GM18868 (cell line): ENCODE data around the gene HDDC3.
"Not testable (repeated sequence)": the region's sequence is repeated elsewhere in the genome, so short reads cannot be mapped to it uniquely, and the experiment has no call there.

Source experiments
- ATAC-seq: cut with Tn5 transposase; IDR thresholded peaks from one replicate; pipeline ENCODE4 v1.9.1; 2021; ENCODE audit warnings: mild to moderate bottlenecking, moderate library complexity; ENCODE audit not compliant: unreplicated experiment

The HDDC3 gene

DNA sequence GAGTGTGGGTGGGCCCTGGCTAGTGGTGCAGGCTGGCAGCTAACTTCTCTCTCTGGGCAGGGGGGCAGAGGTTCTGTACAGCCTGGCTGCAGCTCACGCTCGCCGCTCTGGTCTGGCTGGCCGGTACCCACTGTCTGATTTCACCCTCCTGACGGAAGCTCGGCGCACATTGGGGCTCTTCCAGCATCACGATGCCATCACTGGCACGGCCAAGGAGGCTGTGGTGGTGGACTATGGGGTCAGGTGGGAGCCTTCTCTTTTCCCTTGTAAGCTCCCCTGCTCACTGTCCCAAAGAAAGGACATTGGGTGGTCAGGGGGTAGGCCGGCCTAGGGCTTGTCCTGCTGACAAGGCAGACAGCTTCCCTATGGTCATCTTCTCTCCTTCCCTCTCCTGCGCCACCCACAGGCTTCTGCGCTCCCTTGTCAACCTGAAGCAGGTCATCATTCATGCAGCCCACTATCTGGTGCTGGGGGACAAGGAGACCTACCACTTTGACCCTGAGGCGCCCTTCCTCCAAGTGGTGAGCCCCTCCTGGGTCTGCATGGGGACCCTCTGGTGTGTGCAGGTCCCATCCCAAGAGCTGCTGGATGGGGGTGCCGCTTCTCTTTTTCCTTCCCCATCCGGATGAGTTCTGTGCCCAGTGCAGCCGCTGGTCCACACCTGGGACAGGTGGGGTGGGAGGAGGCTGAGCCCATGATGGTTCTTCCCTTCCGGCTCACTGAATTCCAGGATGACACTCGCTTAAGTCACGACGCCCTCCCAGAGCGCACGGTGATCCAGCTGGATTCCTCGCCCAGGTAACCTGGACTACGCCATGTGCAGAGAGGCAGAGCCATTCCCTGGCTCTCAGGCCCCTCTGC, 21.7 kb downstream of the HDDC3 start:
- no peak for ATAC-seq

DNA sequence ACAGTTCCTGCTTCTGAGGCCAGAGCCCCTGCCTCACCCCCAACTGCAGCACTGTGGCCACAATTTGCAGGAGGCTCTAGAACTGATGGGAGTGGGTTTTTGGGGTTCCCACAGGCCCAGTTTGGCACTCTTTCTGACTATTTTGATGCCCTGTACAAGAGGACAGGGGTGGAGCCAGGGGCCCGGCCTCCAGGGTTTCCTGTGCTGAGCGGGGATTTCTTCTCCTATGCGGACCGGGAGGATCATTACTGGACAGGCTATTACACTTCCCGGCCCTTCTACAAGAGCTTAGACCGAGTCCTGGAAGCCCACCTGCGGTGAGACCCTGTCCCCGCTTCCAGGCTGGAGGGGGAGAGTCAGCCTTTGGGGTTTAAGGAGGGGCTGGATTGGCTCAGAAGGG, 22.4 kb downstream of the HDDC3 start:
- no peak for ATAC-seq

- not testable (repeated sequence) for ATAC-seq
Measured at GRCh38 chr15:90909449-90909848, 22.9 kb downstream of the HDDC3 start.

DNA sequence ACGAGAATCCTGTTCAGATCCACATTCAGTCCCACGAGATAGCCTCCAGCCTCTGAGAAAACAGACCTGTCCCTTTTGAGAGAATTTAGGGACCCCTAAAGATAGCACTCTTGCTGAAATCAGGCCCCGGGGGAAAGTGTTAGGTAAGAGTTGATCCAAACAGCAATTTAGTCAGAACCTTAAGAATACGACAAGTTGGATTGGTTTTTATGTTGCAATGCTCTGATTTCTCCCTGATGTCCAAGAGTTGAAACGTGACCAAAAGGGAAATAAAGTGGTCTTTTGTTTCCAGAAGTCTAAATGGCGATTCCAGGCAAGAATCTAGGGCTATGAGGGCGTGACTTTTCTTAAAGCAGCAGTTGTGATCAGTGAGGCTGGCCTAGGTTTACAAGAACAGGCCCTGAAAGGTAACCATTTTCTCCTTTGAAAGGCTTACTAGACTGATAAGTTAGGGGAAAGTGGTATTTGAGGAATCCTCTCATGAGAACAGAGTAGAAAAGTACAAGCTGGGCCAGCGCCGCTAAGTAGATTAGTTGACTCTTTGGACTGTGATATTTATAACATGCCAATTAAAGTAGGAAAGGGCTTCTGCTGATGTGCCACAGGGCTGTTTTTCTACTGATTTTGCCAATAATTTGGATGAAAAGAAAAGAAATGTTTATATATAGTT, 24.4 kb downstream of the HDDC3 start:
- ATAC-seq: no peak

GRCh38 chr15:90907051-90907660, 25.2 kb downstream of the HDDC3 start:
- no peak for ATAC-seq

DNA sequence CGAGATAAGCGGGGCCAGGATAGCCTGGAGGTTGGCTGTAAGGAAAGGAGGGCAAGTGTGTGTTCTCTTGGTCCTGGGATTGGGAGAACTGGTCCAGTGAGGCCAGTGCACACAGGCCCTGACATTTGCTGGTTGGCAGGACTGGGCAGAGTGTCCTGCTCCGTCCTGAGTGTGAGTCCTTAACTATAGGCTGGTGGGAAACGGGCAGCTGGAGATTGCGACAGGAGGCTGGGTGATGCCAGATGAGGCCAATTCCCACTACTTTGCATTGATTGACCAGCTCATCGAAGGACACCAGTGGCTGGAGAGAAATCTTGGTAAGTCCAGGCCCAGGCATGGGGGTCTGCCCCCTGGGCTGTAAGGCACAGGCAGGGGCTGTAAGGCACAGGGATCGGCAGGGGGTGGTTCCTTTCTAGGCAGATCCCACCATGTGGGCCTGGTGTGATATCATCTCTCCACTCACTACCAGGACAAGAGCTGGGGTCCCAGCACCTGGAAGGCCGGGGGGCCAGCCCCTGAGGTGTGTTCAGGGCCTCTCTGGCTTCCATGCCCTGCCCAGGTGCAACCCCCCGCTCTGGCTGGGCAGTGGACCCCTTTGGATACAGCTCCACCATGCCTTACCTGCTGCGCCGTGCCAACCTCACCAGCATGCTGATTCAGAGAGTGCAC, 26.0 kb downstream of the HDDC3 start:
- no peak for ATAC-seq

DNA sequence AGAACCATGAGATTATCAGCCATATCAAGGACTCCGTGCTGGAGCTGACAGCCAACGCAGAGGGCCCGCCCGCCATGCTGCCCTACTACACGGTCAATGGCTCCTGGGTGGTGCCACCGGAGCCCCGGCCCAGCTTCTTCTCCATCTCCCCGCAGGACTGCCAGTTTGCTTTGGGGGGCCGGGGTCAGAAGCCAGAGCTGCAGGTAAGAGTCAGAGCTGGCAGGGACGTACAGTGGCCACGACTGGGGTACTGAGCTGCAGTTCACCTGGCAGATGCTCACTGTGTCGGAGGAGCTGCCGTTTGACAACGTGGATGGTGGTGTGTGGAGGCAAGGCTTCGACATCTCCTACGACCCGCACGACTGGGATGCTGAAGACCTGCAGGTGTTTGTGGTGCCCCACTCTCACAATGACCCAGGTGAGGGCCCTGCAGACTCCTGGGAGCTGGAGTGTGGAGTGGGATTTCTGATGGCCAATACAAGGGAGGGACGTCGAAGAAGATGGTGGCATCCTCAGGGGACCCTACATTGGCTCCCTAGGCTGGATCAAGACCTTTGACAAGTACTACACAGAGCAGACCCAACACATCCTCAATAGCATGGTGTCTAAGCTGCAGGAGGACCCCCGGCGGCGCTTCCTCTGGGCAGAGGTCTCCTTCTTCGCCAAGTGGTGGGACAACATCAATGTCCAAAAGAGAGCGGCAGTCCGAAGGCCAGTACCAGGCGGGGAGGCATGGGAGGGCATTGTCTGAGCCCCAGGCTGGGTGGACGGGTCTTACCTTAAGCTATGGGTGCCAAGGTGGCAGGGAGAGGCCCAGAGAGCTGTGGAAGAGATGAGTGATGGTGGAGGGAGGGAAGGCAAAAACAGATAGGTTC, 26.8 kb downstream of the HDDC3 start:
- no peak for ATAC-seq

GRCh38 chr15:90904746-90905145, 27.6 kb downstream of the HDDC3 start:
- no peak for ATAC-seq

DNA sequence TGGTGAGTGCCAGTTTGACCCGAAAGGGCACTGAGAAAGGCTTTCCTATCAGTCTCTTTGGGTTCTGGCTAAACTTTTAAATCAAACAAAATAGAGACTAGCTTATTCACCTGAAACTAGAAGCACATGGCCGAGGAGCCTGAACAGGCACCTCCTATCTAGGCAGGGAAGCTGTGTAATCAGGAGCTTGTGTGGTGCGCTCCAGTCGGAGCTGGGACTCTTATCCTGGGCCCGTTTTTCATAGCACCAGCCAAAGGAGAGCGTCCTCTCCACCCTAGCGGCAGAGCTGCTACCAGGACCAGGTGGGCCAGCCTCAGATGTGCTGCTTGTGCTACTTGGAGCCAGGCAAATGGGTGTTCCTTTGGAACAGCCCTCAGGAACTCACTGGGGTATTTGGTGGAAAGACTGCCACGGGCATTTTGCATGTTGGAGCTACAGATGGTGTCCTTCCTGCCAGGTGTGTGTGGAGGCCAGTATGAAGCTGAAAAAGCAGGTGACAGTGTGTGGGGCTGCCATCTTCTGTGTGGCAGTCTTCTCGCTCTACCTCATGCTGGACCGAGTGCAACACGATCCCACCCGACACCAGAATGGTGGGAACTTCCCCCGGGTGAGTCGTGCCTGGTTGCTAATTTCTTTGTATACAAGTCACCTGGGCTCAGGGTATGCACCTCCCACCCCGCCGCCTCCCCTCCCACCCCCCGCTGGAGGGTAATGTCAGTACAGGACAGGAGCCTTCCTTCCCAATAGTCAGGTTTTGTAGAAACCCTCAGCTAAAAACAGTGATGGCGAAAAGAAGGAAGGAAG, 28.4 kb downstream of the HDDC3 start:
- no peak for ATAC-seq

- ATAC-seq: peak; percentile 56
Measured at GRCh38 chr15:90902840-90903732, 29.3 kb downstream of the HDDC3 start, which contains the start of gene MAN2A2. TSS of gene MAN2A2 (plus strand) at chr15:90903302. CDS start at chr15:90904208, 906 bp downstream.

- peak; percentile 72 for ATAC-seq
Measured at GRCh38 chr15:90902040-90902839, 30.1 kb downstream of the HDDC3 start.

- no peak for ATAC-seq
Measured at GRCh38 chr15:90901175-90902039, 30.9 kb downstream of the HDDC3 start.

GRCh38 chr15:90897131-90897655, 35.2 kb downstream of the HDDC3 start:
- ATAC-seq: peak; percentile 53

DNA sequence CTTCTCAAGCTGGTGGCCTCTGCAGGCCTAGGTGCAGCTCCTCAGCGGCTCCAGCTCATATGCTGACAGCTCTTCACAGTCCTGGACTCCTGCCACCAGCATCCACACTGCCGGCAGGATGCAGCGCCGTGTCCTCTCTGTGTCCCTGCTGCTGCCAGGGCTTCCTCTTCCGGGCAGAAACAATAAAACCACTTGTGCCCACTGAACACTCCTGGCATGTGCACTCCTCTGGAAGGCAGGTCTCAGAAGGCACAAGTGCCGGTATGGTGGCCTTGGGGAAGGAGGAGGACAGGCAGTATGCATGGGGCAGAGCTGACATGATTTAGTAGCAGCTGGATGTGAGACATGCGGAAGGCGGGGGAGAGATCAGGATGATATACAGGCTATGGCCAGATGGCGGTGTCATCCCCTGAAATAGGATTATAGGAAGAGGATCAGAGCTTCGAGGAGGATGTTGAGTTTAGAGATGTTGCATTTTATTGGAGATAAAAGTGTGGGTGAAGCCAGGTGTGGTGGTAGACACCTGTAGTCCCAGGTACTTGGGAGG, 36.7 kb downstream of the HDDC3 start:
- no peak for ATAC-seq

- no peak for ATAC-seq
Measured at GRCh38 chr15:90893175-90894090, 38.9 kb downstream of the HDDC3 start.
